H9 (cell line): Measurements from ENCODE around the gene TENM4. TPM values are rescaled to one million over a fixed set of nuclear protein-coding genes. Genes with fewer than 3 reads are reported as not detected.

ENCODE experiments used
- DNase-seq: peaks from one replicate; pipeline ENCODE4 v3.0.0-alpha.2; 2017
- H2AFZ ChIP-seq: one replicate; pipeline ENCODE4 v1.6.1; 2013; ENCODE audit warnings: mild to moderate bottlenecking, low read length, control low read depth, moderate library complexity
- H2AK5ac ChIP-seq: 2 replicates; pipeline ENCODE4 v1.6.1; 2013; ENCODE audit warnings: low read length, control low read depth, mixed read lengths; ENCODE audit not compliant: insufficient read length
- H2BK120ac ChIP-seq: one replicate; pipeline ENCODE4 v1.6.1; 2013; ENCODE audit warnings: low read depth, mild to moderate bottlenecking, low read length, control low read depth, inconsistent platforms; ENCODE audit not compliant: poor library complexity, severe bottlenecking
- H2BK12ac ChIP-seq: 2 replicates; pipeline ENCODE4 v1.6.1; 2013; ENCODE audit warnings: low read length, control low read depth, mixed read lengths, low read depth; ENCODE audit not compliant: insufficient read length
- H2BK15ac ChIP-seq: 2 replicates; pipeline ENCODE4 v1.6.1; 2013; ENCODE audit warnings: low read depth, low read length, control low read depth
- H2BK20ac ChIP-seq: one replicate; pipeline ENCODE4 v1.6.1; 2013; ENCODE audit warnings: low read depth, mild to moderate bottlenecking, low read length, control low read depth, inconsistent platforms; ENCODE audit not compliant: poor library complexity, severe bottlenecking
- H2BK5ac ChIP-seq: 2 replicates; pipeline ENCODE4 v1.6.1; 2013; ENCODE audit warnings: low read length, control low read depth, mixed read lengths; ENCODE audit not compliant: insufficient read length
- H3K14ac ChIP-seq: 2 replicates; pipeline ENCODE4 v1.6.1; 2013; ENCODE audit warnings: low read length, control low read depth; ENCODE audit not compliant: insufficient read depth
- H3K18ac ChIP-seq: 2 replicates; pipeline ENCODE4 v1.6.1; 2013; ENCODE audit warnings: low read depth, mild to moderate bottlenecking, mixed read lengths, low read length, control low read depth; ENCODE audit not compliant: insufficient read length
- H3K23ac ChIP-seq: 2 replicates; pipeline ENCODE4 v1.6.1; 2013; ENCODE audit warnings: low read length, control low read depth, mixed read lengths, low read depth; ENCODE audit not compliant: insufficient read length
- H3K23me2 ChIP-seq: 2 replicates; pipeline ENCODE4 v1.6.1; 2013; ENCODE audit warnings: low read depth, mild to moderate bottlenecking, mixed read lengths, low read length, control low read depth; ENCODE audit not compliant: insufficient read length, poor library complexity, severe bottlenecking
- H3K27ac ChIP-seq: 2 replicates; pipeline ENCODE4 v1.5.1; 2013; ENCODE audit warnings: low read length, control low read depth, mixed read lengths, low read depth; ENCODE audit not compliant: insufficient read length
- H3K27me3 ChIP-seq: 2 replicates; pipeline ENCODE4 v1.6.1; 2013; ENCODE audit warnings: low read length, control low read depth, inconsistent platforms; ENCODE audit not compliant: insufficient read depth
- H3K4ac ChIP-seq: 2 replicates; pipeline ENCODE4 v1.6.1; 2013; ENCODE audit warnings: low read depth, mild to moderate bottlenecking, control low read depth, inconsistent platforms, low read length, moderate library complexity
- H3K4me1 ChIP-seq: 2 replicates; pipeline ENCODE4 v1.6.1; 2013; ENCODE audit warnings: low read length, control low read depth, inconsistent platforms; ENCODE audit not compliant: insufficient read depth
- H3K4me2 ChIP-seq: 2 replicates; pipeline ENCODE4 v1.6.1; 2013; ENCODE audit warnings: low read length, control low read depth, mixed read lengths; ENCODE audit not compliant: insufficient read length, insufficient read depth
- H3K56ac ChIP-seq: 2 replicates; pipeline ENCODE4 v1.6.1; 2013; ENCODE audit warnings: low read depth, mild to moderate bottlenecking, mixed read lengths, low read length, control low read depth; ENCODE audit not compliant: insufficient read length
- H3K79me1 ChIP-seq: 2 replicates; pipeline ENCODE4 v1.6.1; 2013; ENCODE audit warnings: low read depth, mild to moderate bottlenecking, moderate library complexity, low read length, control low read depth, inconsistent platforms; ENCODE audit not compliant: insufficient read depth, poor library complexity, severe bottlenecking
- H3K79me2 ChIP-seq: 2 replicates; pipeline ENCODE4 v1.6.1; 2013; ENCODE audit warnings: low read length, control low read depth, inconsistent platforms; ENCODE audit not compliant: insufficient read depth
- H3K9ac ChIP-seq: 2 replicates; pipeline ENCODE4 v1.6.1; 2013; ENCODE audit warnings: low read length, control low read depth, mixed read lengths; ENCODE audit not compliant: insufficient read length; ENCODE audit errors: extremely low read depth
- H3K9me3 ChIP-seq: one replicate; pipeline ENCODE4 v1.6.1; 2013; ENCODE audit warnings: low read depth, low read length, inconsistent platforms; ENCODE audit not compliant: control insufficient read depth
- H3T11ph ChIP-seq: one replicate; pipeline ENCODE4 v1.6.1; 2013; ENCODE audit warnings: mild to moderate bottlenecking, low read length, control low read depth, inconsistent platforms
- H4K20me1 ChIP-seq: one replicate; pipeline ENCODE4 v1.6.1; 2013; ENCODE audit not compliant: control insufficient read depth, insufficient read length, insufficient read depth
- H4K5ac ChIP-seq: 2 replicates; pipeline ENCODE4 v1.6.1; 2013; ENCODE audit warnings: low read depth, mild to moderate bottlenecking, mixed read lengths, low read length, control low read depth; ENCODE audit not compliant: insufficient read length
- H4K8ac ChIP-seq: replicated peaks from 2 replicates; pipeline ENCODE4 v1.6.1; 2013; ENCODE audit warnings: low read length, control low read depth, mixed read lengths, low read depth; ENCODE audit not compliant: insufficient read length
- H4K91ac ChIP-seq: 2 replicates; pipeline ENCODE4 v1.6.1; 2013; ENCODE audit warnings: low read depth, mild to moderate bottlenecking, moderate library complexity, mixed read lengths, low read length, control low read depth; ENCODE audit not compliant: insufficient read length
- H3K27ac Mint-ChIP-seq, 3 experiments: 2 replicates in 2 of 3; 3 replicates in 1 of 3; pipeline ENCODE4 v1.8.0; 2020 to 2021; ENCODE audit warnings: mixed read lengths in 3 of 3, mild to moderate bottlenecking in 1 of 3, moderate library complexity in 1 of 3
- H3K27me3 Mint-ChIP-seq: 2 replicates; pipeline ENCODE4 v1.8.0; 2021; ENCODE audit warnings: low read depth, mild to moderate bottlenecking, moderate library complexity, mixed read lengths
- H3K36me3 Mint-ChIP-seq, 3 experiments: 2 replicates in 2 of 3; 3 replicates in 1 of 3; pipeline ENCODE4 v1.8.0; 2020 to 2021; ENCODE audit warnings: low read depth in 3 of 3, mixed read lengths in 3 of 3; ENCODE audit not compliant: insufficient read depth in 1 of 3
- H3K4me1 Mint-ChIP-seq, 2 experiments: 2 replicates each; pipeline ENCODE4 v1.8.0; 2020; ENCODE audit warnings: mixed read lengths in 2 of 2
- H3K4me3 Mint-ChIP-seq, 2 experiments: 2 replicates in 1 of 2; 3 replicates in 1 of 2; pipeline ENCODE4 v1.8.0; 2020 to 2021; ENCODE audit warnings: mild to moderate bottlenecking in 2 of 2, mixed read lengths in 2 of 2, moderate library complexity in 1 of 2
- H3K9me3 Mint-ChIP-seq, 2 experiments: 2 replicates in 1 of 2; 3 replicates in 1 of 2; pipeline ENCODE4 v1.8.0; 2020; ENCODE audit warnings: mild to moderate bottlenecking in 2 of 2, mixed read lengths in 2 of 2, moderate library complexity in 1 of 2
- CTCF ChIP-seq: fragments of 200-600 bp; sonication (generic); conservative IDR thresholded peaks from 3 replicates; pipeline ENCODE4 v1.8.0; 2021; ENCODE audit warnings: antibody characterized with exemption, mild to moderate bottlenecking
- WGBS: extraction: QIAGEN DNeasy Blood & Tissue Kit; methylation state at CpG from one replicate; pipeline ENCODE4 v1.1.7; 2013; ENCODE audit warnings: missing lambda C conversion rate, low lambda C conversion rate, mixed read lengths; ENCODE audit not compliant: insufficient read length; ENCODE audit errors: extremely low coverage; 5-methylcytosine and 5-hydroxymethylcytosine counted together
- total RNA-seq: library from RNA; stranded (reverse); gene quantifications from 2 replicates; pipeline ENCODE4 v1.2.1, GENCODE V29; 2021

Gene TENM4
- total RNA-seq, 1 experiment from 2014 or later, result 4.6 TPM

GRCh38 chr11:79150966-79151365 is 289.9 kb downstream of the TENM4 start:
- Histone ChIP-seq H3K79me2 (no peaks in the 10 kb centered on the region), H2BK12ac (no peak overlapping the region)
- WGBS, result no CpG with 5 or more reads among the region's 3 CpGs

More at GRCh38 chr11:79150966-79151365, 289.9 kb downstream of the TENM4 start:
- DNase-seq, result no peak
- Histone ChIP-seq H2BK120ac (no peak overlapping the region), H4K5ac (no peak overlapping the region), H3K4me2 (no peak overlapping the region), H4K91ac (no peak overlapping the region), H3K23ac (no peak overlapping the region), H3K14ac (no peak overlapping the region), H3K9me3 (no peaks in the 10 kb centered on the region), H3K4ac (no peak overlapping the region), H3K27ac (no peak overlapping the region), H3K4me1 (no peaks in the 10 kb centered on the region), H3K18ac (no peak overlapping the region), H2BK5ac (no peak overlapping the region), H2BK20ac (no peak overlapping the region), H3K27me3 (no peaks in the 10 kb centered on the region), H3K23me2 (no peaks in the 10 kb centered on the region), H3T11ph (no peak overlapping the region), H3K9ac (no peak overlapping the region), H2BK15ac (no peak overlapping the region), H2AK5ac (no peak overlapping the region), H3K79me1 (no peaks in the 10 kb centered on the region), H2AFZ (no peak overlapping the region), H3K56ac (no peak overlapping the region), H4K20me1 (no peaks in the 10 kb centered on the region), H4K8ac (no peak overlapping the region)
- Mint-ChIP-seq H3K4me3 (no peak overlapping the region), H3K36me3 (peaks cover 0 to 2% (median 0%) of the 10 kb centered on the region in 3 experiments; a peak in 1 of 7 replicates), H3K4me1 (no peaks in the 10 kb centered on the region), H3K27ac (no peak overlapping the region), H3K27me3 (no peaks in the 10 kb centered on the region), H3K9me3 (no peaks in the 10 kb centered on the region)
- no peak for TF ChIP-seq CTCF
